ENCODE data around the gene PEX26.

Gene PEX26

GRCh38 chr22:18114495-18114894 is 36.7 kb downstream of the PEX26 start:
- Histone ChIP-seq H3K4ac (ENCODE audit: low read depth in 1 of 2, low read length in 2 of 2) (no peak overlapping the region), H2BK12ac (ENCODE audit: low read length in 2 of 2) (peak overlapping the region in 1 of 2 experiments; percentile 15), H2BK120ac (ENCODE audit: low read depth, low read length) (no peak overlapping the region), H3K23ac (ENCODE audit: low read length in 2 of 2) (no peak overlapping the region), H2BK5ac (ENCODE audit: low read depth, low read length, poor library complexity, severe bottlenecking) (no peak overlapping the region), H3K4me1 (ENCODE audit: control insufficient read depth, insufficient read depth, low read depth, low read length) (peaks cover 18% of the 10 kb centered on the region), H2AFZ (ENCODE audit: low read depth, low read length) (no peak overlapping the region), H3K9ac (ENCODE audit: low read length) (no peak overlapping the region), H3K27me3 (ENCODE audit: control insufficient read depth in 1 of 2, insufficient read depth in 1 of 2, low read length in 2 of 2) (peaks cover 32 to 40% of the 10 kb centered on the region in 2 experiments), H3K18ac (ENCODE audit: low read depth in 1 of 2, low read length in 2 of 2) (no peak overlapping the region), H2AK5ac (ENCODE audit: low read length, severe bottlenecking) (no peak overlapping the region), H3K36me3 (ENCODE audit: control insufficient read depth in 1 of 2, insufficient read depth in 2 of 2, low read depth in 1 of 2, low read length in 2 of 2) (no peaks in the 10 kb centered on the region), H3K9me3 (ENCODE audit: control insufficient read depth, low read length) (no peaks in the 10 kb centered on the region), H2BK15ac (ENCODE audit: low read depth, poor library complexity, severe bottlenecking) (peak overlapping the region; percentile 33), H3K27ac (ENCODE audit: low read length, poor library complexity, severe bottlenecking) (no peak overlapping the region), H3K4me2 (ENCODE audit: low read length, poor library complexity, severe bottlenecking) (no peak overlapping the region), H3K14ac (ENCODE audit: low read length in 2 of 2) (no peak overlapping the region), H3K79me1 (replicated peaks; ENCODE audit: low read length, poor library complexity, severe bottlenecking) (no peaks in the 10 kb centered on the region), H4K8ac (ENCODE audit: low read length) (no peak overlapping the region), H3K4me3 (ENCODE audit: insufficient read depth in 1 of 2, low read depth in 1 of 2, low read length in 2 of 2) (no peak overlapping the region), H4K91ac (ENCODE audit: low read length) (no peak overlapping the region)
- DNase-seq, result no peak
- 83% methylated on average over 2 of the region's 4 CpGs for WGBS

GRCh38 chr22:18114976-18115652 is 37.3 kb downstream of the PEX26 start:
- H2AFZ ChIP-seq (ENCODE audit: low read depth, low read length), result no peak overlapping the region
- H2BK15ac ChIP-seq (ENCODE audit: low read depth, poor library complexity, severe bottlenecking), result no peak overlapping the region
- H3K4me2 ChIP-seq (ENCODE audit: low read length, poor library complexity, severe bottlenecking), result no peak overlapping the region
- H3K9ac ChIP-seq (ENCODE audit: low read length), result no peak overlapping the region
- H3K14ac ChIP-seq (ENCODE audit: low read length in 2 of 2), result no peak overlapping the region
- H3K23ac ChIP-seq (ENCODE audit: low read length in 2 of 2), result no peak overlapping the region
- no peak overlapping the region for H2BK12ac ChIP-seq (ENCODE audit: low read length in 2 of 2)
- no peak overlapping the region for H3K4me3 ChIP-seq (ENCODE audit: insufficient read depth in 1 of 2, low read depth in 1 of 2, low read length in 2 of 2)
- no peak overlapping the region for H3K18ac ChIP-seq (ENCODE audit: low read depth in 1 of 2, low read length in 2 of 2)
- no peak overlapping the region for H2BK120ac ChIP-seq (ENCODE audit: low read depth, low read length)
- H3K27ac ChIP-seq (ENCODE audit: low read length, poor library complexity, severe bottlenecking), result no peak overlapping the region
- no peak overlapping the region for H2AK5ac ChIP-seq (ENCODE audit: low read length, severe bottlenecking)
- H4K8ac ChIP-seq (ENCODE audit: low read length), result peak overlapping the region; percentile 55
- H3K9me3 ChIP-seq (ENCODE audit: control insufficient read depth, low read length), result no peaks in the 10 kb centered on the region
- no peak for DNase-seq
- H3K36me3 ChIP-seq (ENCODE audit: control insufficient read depth in 1 of 2, insufficient read depth in 2 of 2, low read depth in 1 of 2, low read length in 2 of 2), result no peaks in the 10 kb centered on the region
- H4K91ac ChIP-seq (ENCODE audit: low read length), result no peak overlapping the region
- H3K4ac ChIP-seq (ENCODE audit: low read depth in 1 of 2, low read length in 2 of 2), result no peak overlapping the region
- peaks cover 27 to 34% of the 10 kb centered on the region in 2 experiments for H3K27me3 ChIP-seq (ENCODE audit: control insufficient read depth in 1 of 2, insufficient read depth in 1 of 2, low read length in 2 of 2)
- 94% methylated on average over 15 of the region's 15 CpGs for WGBS
- no peaks in the 10 kb centered on the region for H3K79me1 ChIP-seq (replicated peaks; ENCODE audit: low read length, poor library complexity, severe bottlenecking)
- no peak overlapping the region for H2BK5ac ChIP-seq (ENCODE audit: low read depth, low read length, poor library complexity, severe bottlenecking)
- peaks cover 13% of the 10 kb centered on the region for H3K4me1 ChIP-seq (ENCODE audit: control insufficient read depth, insufficient read depth, low read depth, low read length)

- no peaks in the 10 kb centered on the region for H3K36me3 ChIP-seq (ENCODE audit: control insufficient read depth in 1 of 2, insufficient read depth in 2 of 2, low read depth in 1 of 2, low read length in 2 of 2)
- no peak overlapping the region for H3K4me3 ChIP-seq (ENCODE audit: insufficient read depth in 1 of 2, low read depth in 1 of 2, low read length in 2 of 2)
- H2AK5ac ChIP-seq (ENCODE audit: low read length, severe bottlenecking), result no peak overlapping the region
- DNase-seq, result no peak
- H2BK12ac ChIP-seq (ENCODE audit: low read length in 2 of 2), result no peak overlapping the region
- H2AFZ ChIP-seq (ENCODE audit: low read depth, low read length), result no peak overlapping the region
- H2BK120ac ChIP-seq (ENCODE audit: low read depth, low read length), result no peak overlapping the region
- no peak overlapping the region for H4K8ac ChIP-seq (ENCODE audit: low read length)
- peaks cover 5% of the 10 kb centered on the region for H3K4me1 ChIP-seq (ENCODE audit: control insufficient read depth, insufficient read depth, low read depth, low read length)
- no peak overlapping the region for H3K4me2 ChIP-seq (ENCODE audit: low read length, poor library complexity, severe bottlenecking)
- H3K9ac ChIP-seq (ENCODE audit: low read length), result no peak overlapping the region
- no peak overlapping the region for H3K4ac ChIP-seq (ENCODE audit: low read depth in 1 of 2, low read length in 2 of 2)
- H3K14ac ChIP-seq (ENCODE audit: low read length in 2 of 2), result no peak overlapping the region
- H3K79me1 ChIP-seq (replicated peaks; ENCODE audit: low read length, poor library complexity, severe bottlenecking), result no peaks in the 10 kb centered on the region
- H4K91ac ChIP-seq (ENCODE audit: low read length), result no peak overlapping the region
- no peak overlapping the region for H2BK15ac ChIP-seq (ENCODE audit: low read depth, poor library complexity, severe bottlenecking)
- H2BK5ac ChIP-seq (ENCODE audit: low read depth, low read length, poor library complexity, severe bottlenecking), result no peak overlapping the region
- no peaks in the 10 kb centered on the region for H3K9me3 ChIP-seq (ENCODE audit: control insufficient read depth, low read length)
- H3K27ac ChIP-seq (ENCODE audit: low read length, poor library complexity, severe bottlenecking), result no peak overlapping the region
- no peak overlapping the region for H3K18ac ChIP-seq (ENCODE audit: low read depth in 1 of 2, low read length in 2 of 2)
- 84% methylated on average over 8 of the region's 8 CpGs for WGBS
- peaks cover 25 to 29% of the 10 kb centered on the region in 2 experiments for H3K27me3 ChIP-seq (ENCODE audit: control insufficient read depth in 1 of 2, insufficient read depth in 1 of 2, low read length in 2 of 2)
- H3K23ac ChIP-seq (ENCODE audit: low read length in 2 of 2), result no peak overlapping the region
These were observed 38.1 kb downstream of the PEX26 start for GRCh38 chr22:18115906-18116371.

- no peak overlapping the region for H4K8ac ChIP-seq (ENCODE audit: low read length)
- H3K36me3 ChIP-seq (ENCODE audit: control insufficient read depth in 1 of 2, insufficient read depth in 2 of 2, low read depth in 1 of 2, low read length in 2 of 2), result no peaks in the 10 kb centered on the region
- H2BK5ac ChIP-seq (ENCODE audit: low read depth, low read length, poor library complexity, severe bottlenecking), result no peak overlapping the region
- H3K27me3 ChIP-seq (ENCODE audit: control insufficient read depth in 1 of 2, insufficient read depth in 1 of 2, low read length in 2 of 2), result peaks cover 18 to 22% of the 10 kb centered on the region in 2 experiments
- no peak overlapping the region for H2BK120ac ChIP-seq (ENCODE audit: low read depth, low read length)
- H3K23ac ChIP-seq (ENCODE audit: low read length in 2 of 2), result no peak overlapping the region
- no peak overlapping the region for H3K4ac ChIP-seq (ENCODE audit: low read depth in 1 of 2, low read length in 2 of 2)
- H3K4me2 ChIP-seq (ENCODE audit: low read length, poor library complexity, severe bottlenecking), result no peak overlapping the region
- H3K9ac ChIP-seq (ENCODE audit: low read length), result no peak overlapping the region
- H3K9me3 ChIP-seq (ENCODE audit: control insufficient read depth, low read length), result no peaks in the 10 kb centered on the region
- H4K91ac ChIP-seq (ENCODE audit: low read length), result no peak overlapping the region
- no peak overlapping the region for H2BK15ac ChIP-seq (ENCODE audit: low read depth, poor library complexity, severe bottlenecking)
- H3K79me1 ChIP-seq (replicated peaks; ENCODE audit: low read length, poor library complexity, severe bottlenecking), result no peaks in the 10 kb centered on the region
- H3K14ac ChIP-seq (ENCODE audit: low read length in 2 of 2), result no peak overlapping the region
- no peak overlapping the region for H2AK5ac ChIP-seq (ENCODE audit: low read length, severe bottlenecking)
- no peak overlapping the region for H3K18ac ChIP-seq (ENCODE audit: low read depth in 1 of 2, low read length in 2 of 2)
- WGBS, result 91% methylated on average over 14 of the region's 15 CpGs
- H3K4me1 ChIP-seq (ENCODE audit: control insufficient read depth, insufficient read depth, low read depth, low read length), result no peaks in the 10 kb centered on the region
- no peak overlapping the region for H2AFZ ChIP-seq (ENCODE audit: low read depth, low read length)
- no peak for DNase-seq
- no peak overlapping the region for H3K4me3 ChIP-seq (ENCODE audit: insufficient read depth in 1 of 2, low read depth in 1 of 2, low read length in 2 of 2)
- H2BK12ac ChIP-seq (ENCODE audit: low read length in 2 of 2), result no peak overlapping the region
- H3K27ac ChIP-seq (ENCODE audit: low read length, poor library complexity, severe bottlenecking), result no peak overlapping the region
These were observed 38.8 kb downstream of the PEX26 start for GRCh38 chr22:18116634-18117033.

Measured in mesenchymal stem cell (in vitro differentiated cells and primary cell).